HG02870 (cell line): Measurements from ENCODE around the gene SLC16A6.
A peak's percentile ranks its signal among the peaks of the same experiment; 100 is the strongest.
"Not testable (repeated sequence)": the region's sequence is repeated elsewhere in the genome, so short reads cannot be mapped to it uniquely, and the experiment has no call there.

Source experiments
- ATAC-seq: cut with Tn5 transposase; IDR thresholded peaks from one replicate; pipeline ENCODE4 v1.9.1; 2021; ENCODE audit warnings: mild to moderate bottlenecking, moderate library complexity; ENCODE audit not compliant: unreplicated experiment

Gene SLC16A6

GRCh38 chr17:68291836-68292688 is 1.1 kb upstream of the SLC16A6 start:
- peak; percentile 51 for ATAC-seq

- ATAC-seq: no peak
These were observed 516 bp downstream of the SLC16A6 start for GRCh38 chr17:68290268-68290954.

GRCh38 chr17:68289936-68290267 is 1.0 kb downstream of the SLC16A6 start:
- no peak for ATAC-seq

GRCh38 chr17:68289473-68289872 is 1.5 kb downstream of the SLC16A6 start:
- ATAC-seq: no peak

GRCh38 chr17:68288804-68289203 is 2.1 kb downstream of the SLC16A6 start:
- no peak for ATAC-seq

- ATAC-seq: no peak
These were observed 2.6 kb downstream of the SLC16A6 start for GRCh38 chr17:68288375-68288774.

- not testable (repeated sequence) for ATAC-seq
These were observed 9.0 kb downstream of the SLC16A6 start for GRCh38 chr17:68281965-68282364.

- ATAC-seq: no peak
These were observed 13.1 kb downstream of the SLC16A6 start for GRCh38 chr17:68277807-68278206.

- not testable (repeated sequence) for ATAC-seq
These were observed 14.6 kb downstream of the SLC16A6 start for GRCh38 chr17:68276339-68276738.

GRCh38 chr17:68273722-68274121 is 17.2 kb downstream of the SLC16A6 start:
- no peak for ATAC-seq

- not testable (repeated sequence) for ATAC-seq
These were observed 25.1 kb downstream of the SLC16A6 start for GRCh38 chr17:68265833-68266232.

- peak; percentile 38 for ATAC-seq
These were observed 27.7 kb downstream of the SLC16A6 start for GRCh38 chr17:68263101-68263681.

- ATAC-seq: not testable (repeated sequence)
These were observed 28.5 kb downstream of the SLC16A6 start for GRCh38 chr17:68262467-68262866.

- no peak for ATAC-seq
These were observed 30.7 kb downstream of the SLC16A6 start for GRCh38 chr17:68260051-68260762.

- ATAC-seq: not testable (repeated sequence)
These were observed 31.3 kb downstream of the SLC16A6 start for GRCh38 chr17:68259648-68259951.

GRCh38 chr17:68258890-68259647 is 31.9 kb downstream of the SLC16A6 start:
- peak; percentile 78 for ATAC-seq

GRCh38 chr17:68257934-68258333 is 33.0 kb downstream of the SLC16A6 start:
- no peak for ATAC-seq

GRCh38 chr17:68256701-68257100 is 34.2 kb downstream of the SLC16A6 start:
- ATAC-seq: not testable (repeated sequence)

- ATAC-seq: no peak
These were observed 35.0 kb downstream of the SLC16A6 start for GRCh38 chr17:68255731-68256538.

- no peak for ATAC-seq
These were observed 35.8 kb downstream of the SLC16A6 start for GRCh38 chr17:68255151-68255550.
